Measurements from ENCODE around the gene FKBP1A. TPM values are rescaled to one million over a fixed set of nuclear protein-coding genes. Genes with fewer than 3 reads are reported as not detected.
A peak's percentile ranks its signal among the peaks of the same experiment; 100 is the strongest.

The FKBP1A gene
- total RNA-seq, 2 donors from 2014 or later, result 259 to 309 TPM

DNA sequence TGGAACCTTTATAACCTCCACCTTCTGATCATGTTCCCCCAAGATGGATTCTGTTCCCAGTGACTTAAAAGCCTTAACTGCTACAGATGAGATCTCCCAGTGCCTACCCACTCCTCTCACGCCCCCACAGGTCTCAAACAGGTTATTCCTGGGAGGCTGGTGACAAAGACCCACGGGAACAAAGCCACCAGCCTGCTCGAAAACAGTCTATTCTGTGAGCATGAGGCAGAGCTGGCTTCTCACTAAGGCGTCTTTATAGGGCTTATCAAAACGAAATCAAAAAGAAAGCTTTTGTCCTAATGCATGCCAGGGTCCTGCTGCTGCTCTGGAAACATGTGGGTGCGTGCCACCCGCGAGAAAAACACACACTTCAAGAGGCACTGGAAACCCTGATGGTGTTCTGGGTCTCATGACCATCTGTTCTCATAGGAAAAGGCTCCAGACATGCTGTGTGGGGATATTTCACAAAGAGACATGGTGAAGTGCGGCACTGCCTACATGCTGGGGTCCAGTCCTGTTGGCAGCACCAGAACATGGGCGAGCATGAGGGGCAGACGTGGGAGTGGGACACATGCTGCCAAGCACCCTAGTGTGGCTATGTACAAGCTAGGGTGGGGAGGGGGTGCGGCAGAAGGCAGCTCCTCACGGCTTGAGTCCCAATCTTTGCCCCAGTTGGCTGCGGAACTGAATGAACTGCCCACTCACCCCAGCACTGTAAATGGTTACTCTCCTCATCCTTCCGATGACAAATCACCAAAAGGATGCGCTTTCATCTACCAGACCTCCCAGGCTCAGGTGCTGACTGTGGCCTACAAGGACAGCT, 2.1 kb downstream of the FKBP1A start:
- intact Hi-C loops (cut with DNase I, micrococcal nuclease), result loop anchor here in 1 of 2 donors (5.0 kb wide), 1 partner anchor 63 kb away; the partner anchor contains the start of gene SDCBP2
- ATAC-seq (no peak), DNase-seq (no peak)

DNA sequence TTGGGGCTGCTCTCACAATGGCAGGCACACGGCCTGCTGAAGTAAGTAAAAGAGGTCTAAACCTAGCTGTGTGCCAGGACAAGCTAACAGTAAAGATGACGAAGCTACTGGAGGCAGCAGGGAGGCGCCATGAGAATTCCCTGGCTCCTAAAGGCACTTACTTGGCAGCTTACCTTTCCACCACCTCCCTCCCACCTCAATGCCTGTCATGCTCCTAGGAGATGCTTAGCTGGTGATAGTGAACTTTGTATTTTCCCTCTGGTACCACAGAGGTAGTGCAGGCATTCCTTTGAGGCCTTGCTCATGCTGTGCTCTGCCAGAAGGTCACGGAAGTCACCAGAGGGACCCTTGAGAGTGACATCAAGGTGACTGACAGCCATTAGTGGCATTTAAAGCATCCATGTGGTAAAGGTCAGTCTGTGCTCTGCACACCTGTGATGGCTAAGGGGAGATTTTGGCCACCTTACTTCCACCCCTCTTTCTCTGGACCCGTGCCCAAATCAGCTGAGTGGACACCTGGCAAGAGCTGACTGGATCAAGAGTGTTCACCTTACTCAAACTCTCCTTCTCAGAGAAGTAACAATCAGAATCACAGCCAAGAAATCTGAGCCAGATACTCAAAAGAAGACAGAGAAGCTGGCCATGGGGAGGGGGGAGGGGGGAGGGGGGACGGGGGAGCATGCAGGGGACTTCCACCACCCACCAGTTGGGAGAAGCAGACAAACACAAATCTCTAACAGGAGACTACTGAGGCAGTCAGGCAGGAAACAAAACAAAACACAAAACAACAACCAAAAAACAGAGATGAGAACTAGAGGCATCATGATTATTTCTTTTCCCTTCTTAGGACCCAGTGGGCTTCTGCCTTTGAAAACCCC, 2.9 kb downstream of the FKBP1A start:
- DNase-seq, result no peak
- intact Hi-C loops (cut with DNase I, micrococcal nuclease), result loop anchor here in 1 of 2 donors (5.0 kb wide), 1 partner anchor 63 kb away; the partner anchor contains the start of gene SDCBP2

DNA sequence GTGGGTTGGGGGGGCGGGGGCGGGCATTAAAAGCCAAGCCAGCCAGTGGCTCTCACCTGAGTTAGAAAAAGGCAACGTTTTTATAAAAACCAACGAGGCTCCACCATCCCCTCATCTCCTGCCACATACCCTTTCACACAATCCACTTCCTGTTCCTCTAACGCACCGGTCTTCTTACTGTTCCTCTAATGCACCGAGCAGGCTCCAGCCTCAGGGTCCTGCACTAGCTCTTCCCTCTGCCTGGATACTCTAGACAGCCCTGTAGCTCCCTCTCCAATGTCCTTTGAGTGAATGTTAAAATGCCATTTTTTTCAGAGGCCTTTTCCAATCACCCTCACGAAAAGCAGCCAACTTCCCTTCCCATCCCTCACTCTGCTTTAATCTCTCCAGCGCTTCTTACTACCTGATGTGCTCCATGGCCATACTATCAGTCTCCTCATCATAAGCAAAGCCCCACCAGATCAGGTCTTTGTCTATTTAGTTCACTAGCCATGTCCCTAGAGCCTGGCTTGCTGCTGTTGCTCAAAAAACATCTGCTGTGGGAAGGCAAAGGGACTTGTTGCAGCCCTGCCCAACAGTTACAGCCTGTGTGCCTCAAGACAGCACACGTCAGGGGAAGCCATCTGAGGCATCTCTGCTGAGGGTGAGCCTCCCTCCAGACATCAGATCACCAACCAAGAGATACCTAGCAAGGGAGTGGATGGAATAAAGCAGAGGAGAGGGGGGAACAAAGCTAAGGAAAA, 3.9 kb downstream of the FKBP1A start:
- ATAC-seq (no peak), DNase-seq (no peak)
- intact Hi-C loops (cut with DNase I, micrococcal nuclease), result no loop called here

More for the DNA sequence above, 2.9 kb downstream of the FKBP1A start:
- no peak for ATAC-seq

DNA sequence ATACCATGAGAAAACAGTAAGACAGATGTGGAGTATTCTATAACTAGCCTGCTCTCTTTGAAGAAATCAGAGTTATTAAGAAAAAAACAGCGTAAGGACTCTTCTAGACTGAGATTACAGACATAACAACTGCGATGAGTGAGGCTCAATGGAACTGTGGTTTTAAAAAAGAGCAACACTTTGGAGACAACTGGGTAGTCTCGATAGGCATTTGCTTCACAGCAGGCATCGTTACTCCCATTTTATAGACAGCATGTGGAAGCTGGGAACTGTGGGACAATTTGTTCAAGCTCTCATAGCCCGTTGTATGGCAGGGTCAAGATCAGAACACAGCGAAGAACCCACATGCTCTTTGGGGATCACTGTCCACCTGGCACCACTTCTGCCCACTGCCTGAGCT, 4.6 kb downstream of the FKBP1A start:
- ATAC-seq (no peak), DNase-seq (no peak)
- intact Hi-C loops (cut with DNase I, micrococcal nuclease), result no loop called here

DNA sequence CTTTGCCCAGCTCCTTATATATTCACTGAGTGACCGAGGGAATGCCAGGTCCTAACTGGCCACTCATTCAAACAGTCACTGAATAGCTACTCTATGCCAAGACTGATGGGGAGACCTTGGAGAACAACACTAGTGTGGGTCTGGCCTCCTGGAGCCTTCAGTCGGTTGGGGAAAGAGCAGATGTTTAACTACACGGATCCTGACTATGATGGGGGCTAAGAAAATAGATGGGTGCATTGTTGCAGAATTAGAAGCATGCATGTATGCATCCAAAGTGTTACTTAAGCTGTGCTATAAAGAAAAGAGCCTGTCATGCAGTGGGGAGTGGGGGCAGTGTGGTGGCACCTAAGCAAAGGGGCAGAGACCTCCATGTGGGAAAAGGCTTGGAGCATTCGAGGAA, 6.5 kb downstream of the FKBP1A start:
- DNase-seq, result no peak
- no peak for ATAC-seq
- intact Hi-C loops (cut with DNase I, micrococcal nuclease), result no loop called here

DNA sequence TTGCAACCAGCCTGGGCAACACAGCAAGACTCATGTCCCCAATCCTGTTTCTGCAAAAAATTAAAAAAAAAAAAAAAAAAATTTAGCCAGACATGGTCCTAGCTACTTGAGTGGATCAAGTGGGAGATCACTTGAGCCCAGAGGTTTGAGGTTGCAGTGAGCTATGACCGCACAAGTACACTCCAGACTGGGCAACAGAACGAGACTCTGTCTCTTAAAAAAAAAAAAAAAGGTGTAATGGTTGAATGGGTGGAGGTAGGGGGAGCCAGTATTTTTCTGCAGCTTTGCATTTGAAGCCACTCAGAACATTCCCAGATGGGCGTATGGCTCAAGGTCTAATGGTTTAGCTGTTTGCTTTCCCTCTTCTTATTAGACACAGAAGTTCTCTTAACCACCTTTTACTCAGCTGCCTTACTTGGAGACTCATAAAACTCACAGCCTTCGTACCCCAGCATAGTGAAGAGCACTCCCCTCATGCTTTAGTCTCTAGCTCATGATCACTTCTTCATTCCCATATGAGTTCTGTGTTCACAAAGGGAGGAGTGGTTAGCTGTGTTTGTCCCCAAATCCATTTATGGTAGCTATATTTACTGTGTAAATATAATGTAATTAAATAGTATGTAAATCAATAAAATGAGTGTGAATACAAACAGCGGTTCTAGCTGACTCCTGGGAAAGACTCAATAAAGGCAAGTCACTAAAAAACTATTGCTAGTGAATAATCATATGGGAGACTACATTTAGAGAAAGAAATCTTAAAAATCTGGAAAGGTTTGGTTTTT, 9.0 kb downstream of the FKBP1A start:
- DNase-seq (no peak), ATAC-seq (peak; percentile 84)
- intact Hi-C loops (cut with DNase I, micrococcal nuclease), result no loop called here

DNA sequence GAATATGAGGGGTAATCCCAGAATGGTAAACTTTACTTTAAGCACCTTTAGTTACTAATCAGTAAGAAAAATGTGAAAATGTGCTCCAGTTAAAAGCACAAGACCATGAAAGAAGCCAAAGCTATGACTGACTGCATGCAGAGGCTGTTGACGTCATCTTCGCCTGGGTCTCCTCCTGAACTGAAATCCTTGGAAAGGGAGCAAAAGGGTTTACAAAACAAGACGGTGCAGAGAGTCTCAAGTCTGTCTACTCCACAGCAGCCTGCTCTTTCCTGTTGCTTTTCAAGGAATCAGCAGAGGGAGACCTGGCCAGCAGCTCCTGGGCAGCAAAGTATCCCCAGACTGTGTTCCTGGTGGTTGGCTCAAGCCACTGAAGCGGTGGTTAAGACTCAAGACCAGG, 10.2 kb downstream of the FKBP1A start:
- no peak for DNase-seq
- intact Hi-C loops (cut with DNase I, micrococcal nuclease), result no loop called here
- no peak for ATAC-seq

DNA sequence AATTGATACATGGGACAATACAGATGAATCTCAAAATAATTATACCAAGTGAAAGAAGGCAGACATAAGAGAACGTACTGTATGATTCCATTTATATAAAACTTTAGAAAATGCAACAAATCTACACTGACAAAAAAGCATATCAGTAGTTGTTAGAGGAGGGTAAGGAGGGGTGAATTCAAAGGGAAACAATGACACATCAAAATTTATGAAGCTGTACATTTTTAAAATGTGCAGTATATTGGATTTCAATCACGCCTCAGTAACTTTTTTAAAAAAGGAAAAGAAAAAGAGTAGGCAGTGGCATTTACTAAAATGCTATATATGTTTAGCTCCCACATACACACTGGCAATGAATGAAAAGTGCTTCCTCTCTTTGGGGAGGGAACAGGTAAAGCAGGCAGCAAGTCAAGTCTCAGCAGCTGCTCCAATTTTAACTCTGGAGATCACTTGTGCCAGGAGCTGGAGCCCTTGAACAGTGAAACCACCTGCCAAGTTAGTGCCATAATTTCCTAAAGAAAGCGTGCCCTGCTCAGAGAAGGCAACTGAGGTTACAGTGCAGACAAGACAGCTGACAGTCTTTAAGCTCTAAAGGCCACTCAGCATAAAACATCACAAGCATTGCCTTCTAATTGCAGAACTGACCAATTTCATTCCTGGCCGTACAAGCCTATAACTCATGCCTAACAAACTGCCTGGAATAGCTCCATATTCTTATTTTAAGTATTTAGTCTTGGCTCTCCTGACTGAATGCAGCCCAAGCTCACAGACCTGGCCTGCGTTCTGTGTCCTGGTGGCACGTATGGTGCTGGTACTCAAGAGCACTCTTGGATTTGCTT, 10.9 kb downstream of the FKBP1A start:
- DNase-seq (no peak), ATAC-seq (no peak)
- intact Hi-C loops (cut with DNase I, micrococcal nuclease), result no loop called here

DNA sequence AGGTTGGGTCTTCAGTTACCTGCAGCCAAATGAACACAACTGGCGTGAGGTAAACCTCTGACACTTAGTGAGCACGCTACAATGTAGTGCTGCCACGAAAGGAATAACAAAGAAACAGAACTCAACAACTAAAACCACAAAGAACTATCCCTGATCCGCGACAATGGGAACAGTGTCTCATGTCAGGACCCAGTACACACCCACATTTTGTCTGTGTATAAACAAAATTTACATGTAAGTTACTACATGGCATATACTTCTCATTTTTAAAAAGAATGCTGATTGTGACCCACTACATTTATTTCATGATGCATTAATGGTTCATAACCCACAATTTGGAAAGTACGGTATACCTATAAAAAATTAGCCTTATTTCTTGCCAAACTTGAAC, 14.1 kb downstream of the FKBP1A start:
- DNase-seq (no peak), ATAC-seq (no peak)
- intact Hi-C loops (cut with DNase I, micrococcal nuclease), result no loop called here

DNA sequence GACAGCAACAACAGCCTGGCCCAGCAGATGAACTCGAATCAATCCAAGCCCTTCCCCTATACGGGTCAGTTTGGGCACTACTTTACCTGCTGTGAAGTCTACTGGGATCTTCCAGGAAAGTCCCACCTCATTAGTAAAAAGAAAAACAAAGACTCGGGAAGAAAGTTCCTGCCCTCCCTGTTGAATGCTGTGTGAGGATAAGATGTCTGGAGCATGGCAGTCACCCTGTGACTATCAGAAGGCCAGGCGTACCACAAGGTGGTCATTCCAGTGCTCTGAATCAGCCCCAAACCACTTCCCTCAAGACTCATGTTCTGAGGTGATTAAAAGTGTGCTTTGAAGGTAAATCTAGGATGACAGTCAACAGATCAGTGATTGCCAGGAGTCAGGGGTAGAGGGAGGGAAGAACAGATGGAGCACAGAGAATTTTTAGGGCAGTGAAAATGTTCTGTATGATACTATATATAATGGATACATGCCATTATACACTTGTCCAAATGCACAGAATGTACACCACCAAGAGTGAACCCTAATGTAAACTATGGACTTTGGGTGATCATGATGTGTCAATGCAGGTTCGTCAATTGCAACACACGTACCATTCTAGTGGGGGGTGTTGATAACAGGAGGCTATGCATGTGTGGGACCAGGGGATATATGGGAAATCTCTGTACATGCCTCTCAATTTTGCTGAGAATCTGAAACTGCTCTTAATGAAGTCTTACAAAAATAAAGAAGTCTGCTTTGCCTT, 14.7 kb downstream of the FKBP1A start:
- no peak for ATAC-seq

DNA sequence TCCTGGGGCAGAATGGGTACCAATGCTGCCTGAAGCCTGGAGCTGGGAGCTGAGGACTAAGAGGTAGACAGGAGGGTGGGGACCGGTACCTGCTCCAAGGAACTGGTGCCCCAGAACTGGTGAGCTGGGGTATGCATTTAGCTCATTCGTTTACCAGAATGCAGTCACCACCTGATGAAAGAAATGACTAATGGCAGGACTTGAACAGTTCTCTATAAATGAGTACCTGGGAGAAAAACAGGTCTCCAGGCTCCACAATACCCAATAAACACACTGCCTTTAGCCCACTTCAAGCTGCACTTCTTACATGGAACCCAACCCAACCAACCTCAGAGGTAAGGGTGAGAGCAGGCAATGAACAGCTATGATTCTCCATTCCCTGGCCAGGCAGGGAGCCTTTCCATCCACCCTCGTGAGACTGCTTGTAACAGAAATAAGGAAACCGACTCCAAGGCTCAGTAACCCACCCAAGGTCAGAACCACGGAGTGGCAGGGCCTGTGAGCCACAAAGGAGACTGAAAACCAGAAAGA, 15.4 kb downstream of the FKBP1A start:
- ATAC-seq, result no peak
- no peak for DNase-seq
- intact Hi-C loops (cut with DNase I, micrococcal nuclease), result no loop called here

More for the DNA sequence above, 14.7 kb downstream of the FKBP1A start:
- intact Hi-C loops (cut with DNase I, micrococcal nuclease), result no loop called here
- no peak for DNase-seq

DNA sequence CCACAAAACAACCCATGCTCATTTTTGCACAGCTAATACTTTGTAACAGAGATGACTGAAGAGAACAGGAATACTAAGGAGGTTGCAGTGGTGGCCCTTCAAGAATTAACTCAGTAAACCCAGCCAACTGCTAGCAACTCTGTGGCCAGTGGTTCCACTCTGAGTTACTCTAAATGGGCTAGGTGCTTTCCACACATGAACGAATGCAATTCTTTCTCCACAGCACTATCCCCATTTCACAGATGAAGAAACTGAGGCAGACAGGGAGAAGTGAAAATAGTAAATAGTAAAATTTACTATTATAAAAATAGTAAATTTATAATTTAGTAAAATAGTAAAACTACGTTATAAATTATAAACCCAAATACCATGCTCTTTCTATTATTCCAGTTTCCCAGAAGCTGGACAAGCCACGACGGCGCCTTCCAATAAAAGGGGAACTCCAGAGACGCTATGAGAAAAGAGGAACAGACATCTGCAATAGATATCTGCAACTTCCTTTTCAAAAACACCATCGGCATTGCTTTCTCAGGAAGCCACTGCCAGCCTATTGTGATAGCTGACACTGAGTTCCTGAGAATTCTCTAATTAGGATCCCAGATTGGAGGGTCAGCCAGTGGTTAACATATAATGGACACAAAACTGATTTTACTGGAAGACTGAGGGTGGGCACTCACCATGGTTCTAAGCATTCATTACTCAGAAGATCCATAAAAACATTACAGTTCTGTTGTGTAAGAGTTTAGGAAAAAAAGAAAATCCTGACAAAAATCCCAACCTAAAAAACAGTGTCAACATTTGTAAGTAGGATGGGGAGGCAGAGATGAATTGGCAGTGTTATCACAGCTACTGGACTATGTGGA, 16.2 kb downstream of the FKBP1A start:
- DNase-seq, result no peak

DNA sequence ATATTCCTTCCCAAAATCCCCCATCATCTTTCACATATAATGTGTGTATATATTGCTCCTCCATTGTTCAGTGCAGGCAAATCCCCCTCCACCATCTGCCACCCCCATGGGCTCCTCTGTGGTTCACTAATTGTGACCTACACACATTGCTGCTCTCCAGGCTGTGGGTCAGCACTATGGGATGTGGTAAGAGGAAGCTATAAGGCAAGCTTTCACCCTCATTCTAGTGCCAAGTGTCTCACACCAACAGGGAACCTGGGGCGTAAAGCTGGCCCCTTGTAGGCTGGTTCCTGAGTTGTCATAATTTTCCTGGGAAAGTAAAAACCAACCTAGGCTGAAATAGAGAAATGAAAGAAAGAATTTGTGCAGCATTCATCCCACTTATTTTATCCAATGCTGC, 16.8 kb downstream of the FKBP1A start:
- intact Hi-C loops (cut with DNase I, micrococcal nuclease), result no loop called here
- ATAC-seq (no peak), DNase-seq (no peak)

More for the DNA sequence above, 16.2 kb downstream of the FKBP1A start:
- peak; percentile 21 for ATAC-seq
- intact Hi-C loops (cut with DNase I, micrococcal nuclease), result no loop called here

DNA sequence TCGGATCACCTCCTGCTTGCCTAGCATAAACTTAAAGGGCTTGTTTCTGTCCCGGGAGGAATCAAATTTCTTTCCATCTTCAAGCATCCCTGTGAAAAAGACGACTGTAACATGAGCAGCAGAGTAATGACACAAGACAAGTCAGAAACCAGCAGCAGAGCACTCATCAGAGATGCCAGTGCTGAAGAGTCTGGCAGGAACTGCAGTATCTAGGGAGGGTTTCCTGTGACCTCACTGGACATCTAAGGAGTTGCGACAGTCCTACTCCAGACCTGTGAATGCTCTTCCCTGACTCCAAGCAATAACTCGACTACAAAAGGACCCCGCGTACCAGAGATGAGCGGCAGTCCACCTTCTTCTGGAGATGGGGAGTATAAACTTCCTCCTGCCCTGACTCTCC, 17.3 kb downstream of the FKBP1A start:
- DNase-seq (no peak), ATAC-seq (no peak)
- intact Hi-C loops (cut with DNase I, micrococcal nuclease), result no loop called here

DNA sequence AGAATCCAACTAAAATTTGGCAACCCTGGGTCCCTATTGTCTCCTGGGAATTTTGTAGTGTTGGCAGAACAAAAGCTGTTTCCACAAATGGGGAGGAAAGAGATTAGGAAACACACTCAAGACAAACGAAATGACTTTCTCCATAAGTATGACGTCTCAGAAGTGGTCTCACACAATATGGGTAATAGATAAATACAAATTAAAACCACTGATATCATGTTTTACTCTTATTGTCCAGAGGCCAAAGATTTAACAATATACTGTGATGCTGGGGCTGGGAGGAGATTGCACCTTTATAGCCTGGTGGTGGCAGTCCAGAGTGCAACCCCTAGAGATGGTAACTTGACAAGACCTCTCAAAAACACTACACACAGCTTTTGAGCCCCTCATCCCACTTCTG, 18.6 kb downstream of the FKBP1A start:
- intact Hi-C loops (cut with DNase I, micrococcal nuclease), result no loop called here
- DNase-seq (no peak), ATAC-seq (no peak)

DNA sequence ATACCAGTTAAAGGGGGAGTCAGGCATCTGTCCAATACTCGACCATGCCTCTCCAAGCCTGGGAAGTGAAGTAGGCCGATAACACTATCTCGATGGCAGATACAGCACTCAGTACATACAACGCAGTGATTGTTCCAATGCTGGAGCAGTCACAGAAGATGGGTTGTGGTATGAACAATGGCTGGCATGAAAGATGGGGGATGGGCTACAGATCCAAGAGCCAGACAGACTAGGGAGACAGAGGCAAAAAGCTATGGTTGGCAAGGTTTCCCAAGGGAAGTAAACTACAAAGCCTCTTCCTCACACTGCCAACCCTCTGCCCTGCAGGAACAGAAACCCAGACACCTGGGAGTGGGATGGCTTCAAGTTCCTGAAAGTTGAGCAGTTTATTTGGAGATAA, 19.2 kb downstream of the FKBP1A start:
- DNase-seq (no peak), ATAC-seq (no peak)
- intact Hi-C loops (cut with DNase I, micrococcal nuclease), result no loop called here

All from left colon (tissue), 2 donors.